NCI-H187 treated with DMSO at 0.1 percent for 48 hours (cell line): ENCODE results near the gene PCNT.

ENCODE experiments used
- DNase-seq: peaks from one replicate; lab custom pipeline; 2025; lab: John Stamatoyannopoulos, UW

The PCNT gene

GRCh38 chr21:46323710-46324389 lies at the start of gene PCNT, which contains the start of gene C21orf58:
PCNT (plus strand) TSS chr21:46324156; CDS start chr21:46324229, 73 bp downstream.
C21orf58 (minus strand) TSS chr21:46323870; CDS start chr21:46322738, 1,132 bp downstream.
- peak; percentile 82 for DNase-seq

- DNase-seq = no peak
These were observed 49.1 kb upstream of the PCNT start for GRCh38 chr21:46274797-46275390.

- no peak for DNase-seq
These were observed 39.8 kb upstream of the PCNT start for GRCh38 chr21:46284077-46284644.

GRCh38 chr21:46284733-46285132 lies 39.2 kb upstream of the PCNT start:
- DNase-seq = no peak

GRCh38 chr21:46285206-46285661 lies 38.7 kb upstream of the PCNT start, which contains the start of gene MCM3AP:
MCM3AP (minus strand) TSS chr21:46285611; CDS start chr21:46285286, 325 bp downstream.
- no peak for DNase-seq

- DNase-seq = peak; percentile 59
These were observed 38.0 kb upstream of the PCNT start, which contains the start of gene YBEY for GRCh38 chr21:46285761-46286647. YBEY (plus strand) TSS chr21:46286342; CDS start chr21:46286914, 572 bp downstream.

GRCh38 chr21:46286648-46287002 lies 37.3 kb upstream of the PCNT start:
- DNase-seq = no peak

GRCh38 chr21:46287541-46287940 lies 36.4 kb upstream of the PCNT start:
- DNase-seq = no peak

GRCh38 chr21:46289655-46290179 lies 34.2 kb upstream of the PCNT start:
- no peak for DNase-seq

GRCh38 chr21:46291561-46291960 lies 32.4 kb upstream of the PCNT start:
- no peak for DNase-seq

- no peak for DNase-seq
These were observed 29.2 kb upstream of the PCNT start for GRCh38 chr21:46294647-46295176.

- no peak for DNase-seq
These were observed 28.7 kb upstream of the PCNT start for GRCh38 chr21:46295177-46295770.

GRCh38 chr21:46295996-46296752 lies 27.8 kb upstream of the PCNT start:
- peak; percentile 21 for DNase-seq

GRCh38 chr21:46297338-46298271 lies 26.4 kb upstream of the PCNT start:
- no peak for DNase-seq

- no peak for DNase-seq
These were observed 24.8 kb upstream of the PCNT start for GRCh38 chr21:46299167-46299566.

GRCh38 chr21:46301759-46302158 lies 22.2 kb upstream of the PCNT start:
- DNase-seq = no peak

GRCh38 chr21:46304437-46304836 lies 19.5 kb upstream of the PCNT start:
- no peak for DNase-seq

GRCh38 chr21:46304955-46305354 lies 19.0 kb upstream of the PCNT start:
- DNase-seq = no peak

- DNase-seq = no peak
These were observed 16.3 kb upstream of the PCNT start for GRCh38 chr21:46307625-46308024.
